Measurements from ENCODE around the gene PCBP3.
"Not testable (repeated sequence)": the region's sequence is repeated elsewhere in the genome, so short reads cannot be mapped to it uniquely, and the experiment has no call there.

PCBP3 gene

DNA sequence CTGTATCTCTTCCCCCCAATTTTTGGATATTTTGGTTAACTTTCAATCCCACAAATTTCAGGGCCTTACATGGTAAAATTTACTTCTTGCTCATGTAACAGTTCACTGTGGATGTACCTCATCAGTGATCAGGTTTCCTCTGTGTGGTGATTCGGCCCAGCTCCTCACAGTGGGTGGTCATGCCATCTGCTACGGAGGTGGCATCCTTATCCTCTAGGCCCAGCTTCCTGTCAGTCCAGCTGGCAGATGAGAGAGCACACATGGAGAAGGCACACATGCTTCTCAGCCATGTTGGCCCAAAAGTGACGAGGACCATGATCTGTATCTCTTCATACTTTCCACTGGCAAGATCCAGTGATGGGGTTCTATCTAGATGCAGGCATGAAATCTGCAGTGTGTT is 27.2 kb downstream of the PCBP3 start:
- no peaks in the 10 kb centered on the region for H3K9me3 ChIP-seq (ENCODE audit: control insufficient read depth, low read length)
- no peak overlapping the region for H3K9ac ChIP-seq (ENCODE audit: low read length)
- no peaks in the 10 kb centered on the region for H3K4me1 ChIP-seq (ENCODE audit: control insufficient read depth, insufficient read depth, low read length)
- no peak overlapping the region for H3K4me3 ChIP-seq (ENCODE audit: low read length)
- H3K27me3 ChIP-seq (ENCODE audit: control insufficient read depth, insufficient read depth, low read length), result no peaks in the 10 kb centered on the region
- H3K36me3 ChIP-seq (ENCODE audit: control insufficient read depth, insufficient read depth, low read length), result no peaks in the 10 kb centered on the region

DNA sequence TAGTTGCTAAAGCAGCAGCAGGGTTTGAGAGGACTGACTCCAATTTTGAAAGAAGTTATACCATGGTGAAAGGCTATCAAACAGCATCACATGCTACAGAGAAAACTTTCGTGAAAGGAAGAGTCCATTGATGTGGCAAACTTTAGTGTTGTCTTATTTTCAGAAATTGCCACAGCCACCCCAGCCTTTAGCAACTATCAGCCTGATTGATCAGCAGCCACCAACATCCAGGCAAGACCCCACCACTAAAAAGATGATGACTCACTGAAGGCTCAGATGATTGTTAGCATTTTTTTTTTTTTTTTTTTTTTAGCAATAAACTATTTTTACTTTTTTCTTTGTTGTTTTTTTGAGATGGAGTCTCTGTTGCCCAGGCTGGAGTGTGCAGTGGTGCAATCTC is 35.3 kb downstream of the PCBP3 start:
- not testable (repeated sequence) for H3K36me3 ChIP-seq (ENCODE audit: control insufficient read depth, insufficient read depth, low read length); H3K4me3 ChIP-seq (ENCODE audit: low read length); H3K9me3 ChIP-seq (ENCODE audit: control insufficient read depth, low read length); H3K27me3 ChIP-seq (ENCODE audit: control insufficient read depth, insufficient read depth, low read length); H3K9ac ChIP-seq (ENCODE audit: low read length); H3K4me1 ChIP-seq (ENCODE audit: control insufficient read depth, insufficient read depth, low read length)

DNA sequence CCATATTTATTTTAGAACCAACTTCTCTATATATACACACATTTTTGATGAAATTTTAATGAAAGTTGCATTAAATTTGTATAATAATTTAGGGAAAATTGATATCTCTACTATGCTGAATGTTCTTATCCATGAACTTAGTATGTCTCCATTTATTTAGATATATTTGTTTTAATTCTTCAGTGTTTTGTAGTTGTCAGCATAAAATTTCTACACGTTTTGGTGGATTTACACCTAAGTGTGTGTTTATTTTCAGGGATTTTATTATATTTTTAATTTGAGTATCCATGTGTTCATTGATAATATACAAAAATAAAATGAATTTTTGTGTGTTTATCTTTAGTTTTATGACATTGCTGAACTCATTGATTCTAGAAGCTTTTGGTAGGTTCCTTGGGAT is 36.7 kb downstream of the PCBP3 start:
- no peak overlapping the region for H3K4me3 ChIP-seq (ENCODE audit: low read length)
- H3K9me3 ChIP-seq (ENCODE audit: control insufficient read depth, low read length), result no peaks in the 10 kb centered on the region
- no peaks in the 10 kb centered on the region for H3K4me1 ChIP-seq (ENCODE audit: control insufficient read depth, insufficient read depth, low read length)
- H3K36me3 ChIP-seq (ENCODE audit: control insufficient read depth, insufficient read depth, low read length), result no peaks in the 10 kb centered on the region
- H3K9ac ChIP-seq (ENCODE audit: low read length), result no peak overlapping the region
- no peaks in the 10 kb centered on the region for H3K27me3 ChIP-seq (ENCODE audit: control insufficient read depth, insufficient read depth, low read length)

DNA sequence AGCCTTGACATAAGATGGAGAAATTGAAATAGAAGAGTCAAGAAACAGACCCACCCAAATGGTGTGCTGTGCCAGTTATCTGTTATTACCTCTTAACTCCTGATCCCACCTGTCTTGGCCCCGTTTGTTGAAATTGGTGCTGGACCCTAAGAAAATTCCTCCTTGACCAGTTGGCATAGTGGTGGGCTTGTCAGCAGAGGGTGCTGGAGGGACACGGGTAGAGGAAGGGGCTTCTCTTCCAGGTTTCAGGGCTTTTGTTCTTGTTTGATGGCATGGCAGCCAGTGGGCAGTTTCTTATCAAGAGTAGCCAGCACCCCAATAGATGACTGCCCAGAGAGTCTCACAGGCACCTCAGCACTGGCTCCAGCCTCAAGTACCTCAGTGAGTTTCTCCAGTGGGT is 51.6 kb downstream of the PCBP3 start:
- no peak overlapping the region for H3K9ac ChIP-seq (ENCODE audit: low read length)

DNA sequence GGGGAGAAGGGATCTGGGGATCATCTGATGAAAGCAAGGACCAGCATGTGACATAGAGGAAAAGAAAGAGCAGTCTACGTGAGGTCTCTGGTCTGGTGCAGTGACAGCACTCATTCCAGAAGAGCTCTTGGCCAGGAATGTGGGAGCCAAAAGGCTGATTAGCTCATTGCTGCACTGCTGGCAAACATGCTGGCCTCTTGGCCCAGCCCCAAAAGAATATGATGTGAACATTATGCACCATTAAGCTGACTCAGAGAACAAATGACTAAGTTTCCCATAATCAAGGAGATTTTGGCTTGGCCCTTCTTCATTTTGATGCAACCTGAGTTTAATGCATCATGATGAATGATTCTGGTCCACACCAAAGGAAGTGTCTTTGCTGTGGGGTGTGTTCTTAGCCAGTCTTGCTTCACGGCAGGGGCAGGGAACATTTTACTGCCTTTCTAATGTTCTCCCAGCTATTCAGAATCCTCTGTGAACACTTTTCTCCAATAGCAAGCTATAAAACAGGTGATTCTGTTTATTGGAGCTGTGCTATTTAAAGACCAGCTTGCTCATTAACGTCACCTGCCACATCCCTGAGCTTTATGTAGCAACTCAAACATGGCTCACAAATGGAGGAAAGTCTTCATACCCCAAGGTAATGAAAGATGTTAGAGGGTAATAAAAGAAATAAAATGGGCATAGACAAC is 55.1 kb downstream of the PCBP3 start:
- Histone ChIP-seq H3K4me3 (ENCODE audit: low read length) (no peak overlapping the region), H3K9ac (ENCODE audit: low read length) (no peak overlapping the region), H3K36me3 (ENCODE audit: control insufficient read depth, insufficient read depth, low read length) (no peaks in the 10 kb centered on the region), H3K27me3 (ENCODE audit: control insufficient read depth, insufficient read depth, low read length) (no peaks in the 10 kb centered on the region), H3K9me3 (ENCODE audit: control insufficient read depth, low read length) (no peaks in the 10 kb centered on the region), H3K4me1 (ENCODE audit: control insufficient read depth, insufficient read depth, low read length) (no peaks in the 10 kb centered on the region)

More for the DNA sequence above, 51.6 kb downstream of the PCBP3 start:
- Histone ChIP-seq H3K36me3 (ENCODE audit: control insufficient read depth, insufficient read depth, low read length) (no peaks in the 10 kb centered on the region), H3K9me3 (ENCODE audit: control insufficient read depth, low read length) (no peaks in the 10 kb centered on the region), H3K27me3 (ENCODE audit: control insufficient read depth, insufficient read depth, low read length) (no peaks in the 10 kb centered on the region), H3K4me3 (ENCODE audit: low read length) (no peak overlapping the region), H3K4me1 (ENCODE audit: control insufficient read depth, insufficient read depth, low read length) (no peaks in the 10 kb centered on the region)

DNA sequence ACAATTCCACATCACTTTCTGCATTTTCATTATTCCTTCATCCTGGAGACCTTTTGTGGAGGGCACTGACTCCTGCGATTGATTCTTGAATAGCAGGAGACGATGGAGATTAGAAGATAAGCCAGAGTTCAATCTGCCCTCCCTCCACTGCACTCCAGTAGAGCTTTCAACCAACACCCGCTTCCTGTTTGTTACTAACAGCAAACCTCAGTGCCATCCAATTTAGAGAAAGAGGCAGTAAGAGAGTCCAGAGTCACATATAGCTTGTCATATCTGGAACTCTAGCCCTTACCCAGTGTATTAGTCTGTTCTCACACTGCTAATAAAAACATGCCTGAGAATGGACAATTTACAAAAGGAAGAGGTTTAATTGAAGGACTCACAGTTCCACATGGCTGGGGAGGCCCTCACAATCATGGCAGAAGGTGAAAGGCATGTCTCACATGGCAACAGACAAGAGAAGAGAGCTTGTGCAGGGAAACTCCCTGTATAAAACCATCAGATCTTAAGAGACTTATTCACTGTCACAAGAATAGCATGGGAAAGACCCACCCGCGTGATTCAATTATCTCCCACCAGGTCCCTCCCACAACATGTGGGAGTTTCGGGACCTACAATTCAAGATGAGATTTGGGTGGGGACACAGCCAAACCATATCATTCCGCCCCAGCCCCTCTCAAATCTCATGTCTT is 55.9 kb downstream of the PCBP3 start:
- no peak overlapping the region for H3K4me3 ChIP-seq (ENCODE audit: low read length)
- no peaks in the 10 kb centered on the region for H3K36me3 ChIP-seq (ENCODE audit: control insufficient read depth, insufficient read depth, low read length)
- H3K9ac ChIP-seq (ENCODE audit: low read length), result no peak overlapping the region
- no peaks in the 10 kb centered on the region for H3K4me1 ChIP-seq (ENCODE audit: control insufficient read depth, insufficient read depth, low read length)
- no peaks in the 10 kb centered on the region for H3K9me3 ChIP-seq (ENCODE audit: control insufficient read depth, low read length)
- H3K27me3 ChIP-seq (ENCODE audit: control insufficient read depth, insufficient read depth, low read length), result no peaks in the 10 kb centered on the region

DNA sequence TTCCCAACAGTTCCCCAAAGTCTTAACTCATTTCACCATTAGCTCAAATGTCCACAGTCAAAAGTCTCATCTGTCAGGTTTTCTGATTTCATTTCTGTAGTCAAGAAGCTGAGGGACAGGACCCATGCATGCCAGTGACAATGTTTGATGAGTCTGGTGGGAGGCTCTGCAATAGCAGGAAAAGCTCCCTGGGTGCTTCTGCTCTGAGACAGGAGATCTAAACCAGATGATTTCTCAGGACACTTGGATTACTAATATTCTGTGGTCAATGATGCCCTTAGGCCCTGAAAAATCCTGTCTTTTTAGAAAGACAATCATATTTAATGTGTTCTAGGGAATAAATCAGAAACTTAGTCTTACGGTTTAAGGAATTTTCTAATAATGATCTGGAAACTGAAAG is 56.4 kb downstream of the PCBP3 start:
- H3K9ac ChIP-seq (ENCODE audit: low read length), result no peak overlapping the region
- H3K36me3 ChIP-seq (ENCODE audit: control insufficient read depth, insufficient read depth, low read length), result no peaks in the 10 kb centered on the region
- no peaks in the 10 kb centered on the region for H3K27me3 ChIP-seq (ENCODE audit: control insufficient read depth, insufficient read depth, low read length)
- no peak overlapping the region for H3K4me3 ChIP-seq (ENCODE audit: low read length)
- H3K4me1 ChIP-seq (ENCODE audit: control insufficient read depth, insufficient read depth, low read length), result no peaks in the 10 kb centered on the region
- H3K9me3 ChIP-seq (ENCODE audit: control insufficient read depth, low read length), result no peaks in the 10 kb centered on the region

DNA sequence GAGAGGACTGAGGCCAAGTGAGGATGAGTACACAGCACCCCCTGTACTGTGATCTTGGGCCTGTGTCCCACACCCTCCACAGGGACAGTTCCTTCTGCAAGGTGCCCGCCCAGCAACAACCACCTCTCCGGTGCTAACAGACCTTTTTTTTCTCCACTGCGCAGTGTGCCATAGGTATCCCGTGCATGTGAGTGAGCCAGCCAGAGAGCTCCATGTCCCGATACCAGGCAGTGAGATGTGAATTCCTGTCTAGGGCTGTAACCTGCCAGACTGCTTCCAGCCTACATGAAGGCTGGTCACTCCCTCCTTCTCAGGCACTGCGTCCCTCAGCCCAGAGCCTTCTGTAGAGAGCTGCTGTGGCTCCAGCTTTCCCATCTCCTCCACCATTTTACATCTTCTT is 56.9 kb downstream of the PCBP3 start:
- no peaks in the 10 kb centered on the region for H3K36me3 ChIP-seq (ENCODE audit: control insufficient read depth, insufficient read depth, low read length)
- no peak overlapping the region for H3K9ac ChIP-seq (ENCODE audit: low read length)
- no peaks in the 10 kb centered on the region for H3K27me3 ChIP-seq (ENCODE audit: control insufficient read depth, insufficient read depth, low read length)
- H3K4me3 ChIP-seq (ENCODE audit: low read length), result no peak overlapping the region
- H3K9me3 ChIP-seq (ENCODE audit: control insufficient read depth, low read length), result no peaks in the 10 kb centered on the region
- H3K4me1 ChIP-seq (ENCODE audit: control insufficient read depth, insufficient read depth, low read length), result no peaks in the 10 kb centered on the region

DNA sequence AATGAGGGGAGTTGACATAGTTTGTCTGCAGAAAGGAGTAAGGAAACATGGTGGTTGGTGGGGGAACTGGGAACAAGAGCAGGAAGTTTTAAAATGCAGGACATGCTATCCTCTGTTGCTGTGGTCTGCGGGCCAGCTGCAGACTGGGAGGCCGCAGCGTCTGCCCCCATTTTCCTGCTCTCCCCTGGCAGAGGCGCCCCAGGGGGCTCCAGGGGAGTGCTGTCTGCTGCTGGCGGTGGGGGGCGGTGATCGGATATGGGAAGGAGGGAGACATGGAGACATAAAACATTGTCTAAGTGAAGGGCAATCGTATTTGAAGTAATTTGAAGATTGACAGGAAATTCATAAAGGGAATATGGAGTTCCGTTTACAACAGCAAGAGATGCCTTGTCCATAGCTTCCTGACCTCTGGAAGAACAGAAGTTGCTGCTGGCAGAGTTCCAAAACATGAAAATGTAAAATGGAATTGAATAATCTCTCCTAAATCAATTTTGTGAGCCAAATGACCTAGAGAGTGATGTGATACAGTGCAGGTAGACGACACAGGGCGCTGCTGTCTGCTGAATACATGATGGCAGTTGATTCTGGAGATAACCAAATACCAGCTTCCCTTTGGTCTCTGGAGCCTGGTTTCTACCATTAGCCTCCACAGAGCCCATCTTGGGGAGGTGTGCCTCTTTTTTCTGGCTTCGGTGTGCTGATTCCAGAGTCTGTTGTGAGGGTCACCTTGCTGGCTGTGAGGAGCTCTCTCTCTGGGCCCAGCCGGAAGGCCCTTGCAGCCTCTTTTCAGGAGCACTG is 61.0 kb downstream of the PCBP3 start:
- no peak overlapping the region for H3K4me3 ChIP-seq (ENCODE audit: low read length)

DNA sequence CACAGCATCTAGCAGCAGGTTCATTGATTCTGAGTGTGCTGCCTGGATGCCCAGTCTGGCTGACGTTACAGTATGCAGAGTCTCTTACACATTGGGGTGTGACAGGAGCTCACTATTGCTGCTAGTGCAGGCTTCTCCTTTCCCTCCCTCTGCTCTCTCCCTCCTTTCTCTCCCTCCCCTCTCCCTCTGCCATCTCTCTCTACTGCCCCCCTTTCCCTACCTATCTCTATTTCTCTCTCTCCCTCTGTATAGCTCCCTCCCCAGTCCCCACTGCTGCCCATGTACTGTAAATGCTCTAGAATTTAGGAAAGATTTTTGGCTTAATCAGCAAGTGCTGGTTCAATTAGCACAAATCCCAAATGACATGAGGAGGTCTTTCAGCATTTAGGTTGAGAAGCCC is 62.8 kb downstream of the PCBP3 start:
- no peak overlapping the region for H3K9ac ChIP-seq (ENCODE audit: low read length)
- H3K9me3 ChIP-seq (ENCODE audit: control insufficient read depth, low read length), result no peaks in the 10 kb centered on the region
- no peaks in the 10 kb centered on the region for H3K36me3 ChIP-seq (ENCODE audit: control insufficient read depth, insufficient read depth, low read length)
- H3K4me3 ChIP-seq (ENCODE audit: low read length), result no peak overlapping the region
- H3K4me1 ChIP-seq (ENCODE audit: control insufficient read depth, insufficient read depth, low read length), result no peaks in the 10 kb centered on the region
- H3K27me3 ChIP-seq (ENCODE audit: control insufficient read depth, insufficient read depth, low read length), result no peaks in the 10 kb centered on the region

More for the DNA sequence above, 61.0 kb downstream of the PCBP3 start:
- H3K4me1 ChIP-seq (ENCODE audit: control insufficient read depth, insufficient read depth, low read length), result no peaks in the 10 kb centered on the region
- no peaks in the 10 kb centered on the region for H3K36me3 ChIP-seq (ENCODE audit: control insufficient read depth, insufficient read depth, low read length)
- H3K9me3 ChIP-seq (ENCODE audit: control insufficient read depth, low read length), result no peaks in the 10 kb centered on the region
- no peaks in the 10 kb centered on the region for H3K27me3 ChIP-seq (ENCODE audit: control insufficient read depth, insufficient read depth, low read length)
- H3K9ac ChIP-seq (ENCODE audit: low read length), result no peak overlapping the region

DNA sequence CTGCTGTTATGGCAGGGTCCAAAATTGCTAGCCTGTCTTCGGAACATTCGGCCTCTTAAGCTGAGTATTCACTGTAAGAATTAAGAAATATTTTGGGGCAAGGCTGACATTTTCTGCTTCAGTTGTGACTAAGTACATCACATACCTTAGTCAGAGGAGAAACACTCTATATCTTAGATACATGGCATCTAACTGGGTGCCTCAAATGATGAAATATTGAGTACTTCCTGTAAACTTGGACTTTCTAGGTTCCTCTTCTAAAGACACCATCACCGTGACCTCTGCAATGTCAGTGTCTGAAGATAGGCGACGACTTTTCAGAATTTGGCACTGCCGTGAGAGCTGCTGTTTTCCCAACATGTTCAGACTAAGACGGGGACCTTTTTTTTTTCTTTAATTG is 65.6 kb downstream of the PCBP3 start:
- no peaks in the 10 kb centered on the region for H3K4me1 ChIP-seq (ENCODE audit: control insufficient read depth, insufficient read depth, low read length)
- H3K4me3 ChIP-seq (ENCODE audit: low read length), result no peak overlapping the region
- H3K9me3 ChIP-seq (ENCODE audit: control insufficient read depth, low read length), result no peaks in the 10 kb centered on the region
- no peak overlapping the region for H3K9ac ChIP-seq (ENCODE audit: low read length)
- no peaks in the 10 kb centered on the region for H3K27me3 ChIP-seq (ENCODE audit: control insufficient read depth, insufficient read depth, low read length)
- H3K36me3 ChIP-seq (ENCODE audit: control insufficient read depth, insufficient read depth, low read length), result no peaks in the 10 kb centered on the region

DNA sequence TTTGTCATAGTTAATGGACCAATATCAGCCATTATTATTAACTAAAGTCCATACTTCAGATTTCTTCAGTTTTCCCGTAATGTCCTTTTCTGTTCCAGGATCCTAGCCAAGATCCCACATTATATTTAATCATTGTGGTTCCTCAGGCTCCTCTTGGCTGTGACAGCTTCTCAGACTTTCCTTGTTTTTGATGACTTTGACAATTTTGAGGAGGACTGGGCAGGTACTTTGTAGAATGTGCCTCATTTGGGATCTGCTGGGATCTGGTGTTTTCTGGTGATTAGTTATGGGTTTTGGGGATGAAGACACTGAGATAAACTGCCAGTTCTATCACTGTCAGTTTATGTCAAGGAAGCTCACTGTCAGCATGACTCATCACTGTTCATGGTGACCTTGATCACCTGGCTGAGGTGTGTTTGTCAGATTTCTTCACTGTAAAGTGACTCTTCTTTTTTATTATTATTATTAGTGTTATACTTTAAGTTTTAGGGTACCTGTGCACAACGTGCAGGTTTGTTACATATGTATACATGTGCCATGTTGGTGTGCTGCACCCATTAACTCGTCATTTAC is 66.3 kb downstream of the PCBP3 start:
- no peaks in the 10 kb centered on the region for H3K27me3 ChIP-seq (ENCODE audit: control insufficient read depth, insufficient read depth, low read length)
- H3K4me3 ChIP-seq (ENCODE audit: low read length), result no peak overlapping the region
- no peak overlapping the region for H3K9ac ChIP-seq (ENCODE audit: low read length)
- H3K4me1 ChIP-seq (ENCODE audit: control insufficient read depth, insufficient read depth, low read length), result no peaks in the 10 kb centered on the region
- no peaks in the 10 kb centered on the region for H3K9me3 ChIP-seq (ENCODE audit: control insufficient read depth, low read length)
- no peaks in the 10 kb centered on the region for H3K36me3 ChIP-seq (ENCODE audit: control insufficient read depth, insufficient read depth, low read length)
